CD14-positive monocyte (primary cell): ENCODE results near the gene RYR3. TPM values are rescaled to one million over a fixed set of nuclear protein-coding genes. Genes with fewer than 3 reads are reported as not detected.

Source experiments
- DNase-seq, 3 donors: peaks; one replicate each; pipeline ENCODE4 v3.0.0-alpha.2; 2011 to 2022
- H2AFZ ChIP-seq: 2 replicates; pipeline ENCODE4 v1.6.0; 2012; ENCODE audit warnings: mild to moderate bottlenecking, low read depth, low read length, inconsistent platforms; ENCODE audit not compliant: insufficient read depth, poor library complexity, severe bottlenecking
- H3K27ac ChIP-seq, 2 donors: 1 replicate in 1 of 2; 2 replicates in 1 of 2; pipeline ENCODE4 v1.5.1; 2012 to 2013; ENCODE audit warnings: low read length in 2 of 2, control low read depth in 1 of 2, inconsistent platforms in 1 of 2, low read depth in 1 of 2, mild to moderate bottlenecking in 1 of 2
- H3K27me3 ChIP-seq, 2 donors: one replicate each; pipeline versions ENCODE4 v1.6.0 to v1.6.1; 2011 to 2013; ENCODE audit warnings: low read length in 2 of 2; ENCODE audit not compliant: control insufficient read depth in 2 of 2, insufficient read depth in 2 of 2
- H3K36me3 ChIP-seq, 2 donors: replicated peaks in 1 of 2; 1 replicate in 1 of 2; 2 replicates in 1 of 2; pipeline versions ENCODE4 v1.5.1 to v1.6.1; 2012 to 2013; ENCODE audit warnings: low read length in 2 of 2, control low read depth in 1 of 2, inconsistent platforms in 1 of 2, mild to moderate bottlenecking in 1 of 2; ENCODE audit not compliant: insufficient read depth in 2 of 2, control insufficient read depth in 1 of 2
- H3K4me1 ChIP-seq, 2 donors: 1 replicate in 1 of 2; 2 replicates in 1 of 2; pipeline versions ENCODE4 v1.5.1 to v1.6.1; 2012 to 2013; ENCODE audit warnings: low read length in 2 of 2, control low read depth in 1 of 2, inconsistent platforms in 1 of 2, mild to moderate bottlenecking in 1 of 2, moderate library complexity in 1 of 2; ENCODE audit not compliant: insufficient read depth in 2 of 2, control insufficient read depth in 1 of 2
- H3K4me2 ChIP-seq: replicated peaks from 2 replicates; pipeline ENCODE3; 2012; ENCODE audit warnings: low read length, moderate library complexity, mild to moderate bottlenecking; ENCODE audit not compliant: poor library complexity, severe bottlenecking; ENCODE audit errors: extremely low read depth
- H3K4me3 ChIP-seq, 3 experiments: fragments of 200-600 bp in 1 of 3; sonication (generic) in 1 of 3; replicated peaks in 1 of 3; 1 replicate in 2 of 3; 2 replicates in 1 of 3; pipeline ENCODE4 v1.5.1; 2011 to 2013; ENCODE audit warnings: low read length in 3 of 3, mild to moderate bottlenecking in 3 of 3, control low read depth in 2 of 3, low read depth in 2 of 3, inconsistent platforms in 1 of 3, moderate library complexity in 1 of 3
- H3K79me2 ChIP-seq: 2 replicates; pipeline ENCODE4 v1.6.0; 2012; ENCODE audit warnings: mild to moderate bottlenecking, control low read depth, inconsistent platforms, low read length, moderate library complexity; ENCODE audit not compliant: insufficient read depth
- H3K9ac ChIP-seq: 2 replicates; pipeline ENCODE4 v1.6.0; 2017; ENCODE audit warnings: low read length, mild to moderate bottlenecking; ENCODE audit not compliant: insufficient read depth, poor library complexity, severe bottlenecking
- H3K9me3 ChIP-seq, 2 donors: replicated peaks in 1 of 2; 1 replicate in 1 of 2; 2 replicates in 1 of 2; pipeline versions ENCODE4 v1.5.1 to v1.6.1; 2012 to 2013; ENCODE audit warnings: low read length in 2 of 2, control low read depth in 1 of 2; ENCODE audit not compliant: control insufficient read depth in 1 of 2, insufficient read depth in 1 of 2
- H4K20me1 ChIP-seq: 2 replicates; pipeline ENCODE4 v1.6.0; 2012; ENCODE audit warnings: mild to moderate bottlenecking, low read length, control low read depth, moderate library complexity; ENCODE audit not compliant: insufficient read depth
- H3K27ac Mint-ChIP-seq, 7 donors: one replicate each; pipeline ENCODE4 v1.8.0; 2020; ENCODE audit warnings: mild to moderate bottlenecking in 7 of 7, mixed read lengths in 7 of 7, moderate library complexity in 6 of 7, inconsistent platforms in 2 of 7
- H3K27me3 Mint-ChIP-seq, 3 donors: one replicate each; pipeline ENCODE4 v1.8.0; 2021 to 2022; ENCODE audit warnings: low read depth in 3 of 3, mild to moderate bottlenecking in 3 of 3, mixed read lengths in 3 of 3, moderate library complexity in 3 of 3, inconsistent platforms in 1 of 3
- H3K36me3 Mint-ChIP-seq, 2 donors: one replicate each; pipeline ENCODE4 v1.8.0; 2020; ENCODE audit warnings: mixed read lengths in 2 of 2, inconsistent platforms in 1 of 2, mild to moderate bottlenecking in 1 of 2
- H3K4me1 Mint-ChIP-seq: one replicate; pipeline ENCODE4 v1.8.0; 2020; ENCODE audit warnings: mild to moderate bottlenecking, mixed read lengths
- H3K4me3 Mint-ChIP-seq, 2 donors: one replicate each; pipeline ENCODE4 v1.8.0; 2020; ENCODE audit warnings: mild to moderate bottlenecking in 2 of 2, mixed read lengths in 2 of 2, moderate library complexity in 1 of 2
- H3K9me3 Mint-ChIP-seq, 7 donors: one replicate each; pipeline ENCODE4 v1.8.0; 2020 to 2022; ENCODE audit warnings: mixed read lengths in 7 of 7, mild to moderate bottlenecking in 6 of 7, moderate library complexity in 6 of 7, inconsistent platforms in 2 of 7
- CTCF ChIP-seq: fragments of 200-600 bp; IDR thresholded peaks from one replicate; pipeline ENCODE4 v1.8.0; 2022; ENCODE audit warnings: antibody characterized with exemption, mild to moderate bottlenecking
- WGBS: methylation state at CpG from one replicate; pipeline ENCODE4 v1.1.5; 2013; ENCODE audit warnings: missing lambda C conversion rate; ENCODE audit not compliant: insufficient coverage; 5-methylcytosine and 5-hydroxymethylcytosine counted together
- intact Hi-C, 2 donors: fragments of 100-400 bp; cut with micrococcal nuclease; formaldehyde crosslinking; loops; one replicate each; pipeline versions ENCODE4 v1.15.0 to v1.15.1; 2023
- polyA plus RNA-seq, 3 donors: library from polyadenylated mRNA; depleted of rRNA in 1 of 3; unstranded in 2 of 3; stranded (reverse) in 1 of 3; fragments of 300-500 nt in 2 of 3; fragments of >200 nt in 1 of 3; fragmentation: Illumina TruSeq in 2 of 3; gene quantifications; 1 replicate in 2 of 3; 2 replicates in 1 of 3; pipeline ENCODE4 v1.2.3, GENCODE V29; 2012 to 2021

The RYR3 gene
- polyA plus RNA-seq, 3 donors: not detected

- H3K4me1 ChIP-seq: no peaks in the 10 kb centered on the region
- no peak for DNase-seq
- H3K27ac ChIP-seq: no peak overlapping the region
- H3K27me3 ChIP-seq: peaks cover 0 to 4% of the 10 kb centered on the region in 2 donors
- no peaks in the 10 kb centered on the region for H3K9me3 ChIP-seq
- no peak overlapping the region for H3K4me2 ChIP-seq
- no peak for TF ChIP-seq CTCF
- no peaks in the 10 kb centered on the region for H3K36me3 Mint-ChIP-seq
- no peaks in the 10 kb centered on the region for H3K9me3 Mint-ChIP-seq
- H3K4me1 Mint-ChIP-seq: no peaks in the 10 kb centered on the region
- intact Hi-C loops: no loop called here
- peaks cover 4 to 5% (median 5%) of the 10 kb centered on the region in 3 donors for H3K27me3 Mint-ChIP-seq
- no peak overlapping the region for H3K27ac Mint-ChIP-seq
- H3K4me3 Mint-ChIP-seq: no peak overlapping the region
- no peaks in the 10 kb centered on the region for H4K20me1 ChIP-seq
- H3K79me2 ChIP-seq: no peaks in the 10 kb centered on the region
- H3K36me3 ChIP-seq: no peaks in the 10 kb centered on the region
- H3K9ac ChIP-seq: no peak overlapping the region
- no peak overlapping the region for H2AFZ ChIP-seq
- no peak overlapping the region for H3K4me3 ChIP-seq
These were observed 14.7 kb upstream of the RYR3 start for GRCh38 chr15:33296050-33296449.

GRCh38 chr15:33296856-33297255 is 13.9 kb upstream of the RYR3 start:
- no peaks in the 10 kb centered on the region for H3K36me3 ChIP-seq
- no peak overlapping the region for H3K4me3 ChIP-seq
- Mint-ChIP-seq H3K9me3 (no peaks in the 10 kb centered on the region), H3K27ac (no peak overlapping the region), H3K36me3 (no peaks in the 10 kb centered on the region), H3K4me1 (no peaks in the 10 kb centered on the region), H3K4me3 (no peak overlapping the region), H3K27me3 (peaks cover 5 to 6% (median 5%) of the 10 kb centered on the region in 3 donors)
- TF ChIP-seq CTCF: no peak
- H2AFZ ChIP-seq: no peak overlapping the region
- 88% methylated on average over 1 of the region's 2 CpGs for WGBS
- no peak overlapping the region for H3K4me2 ChIP-seq
- no peaks in the 10 kb centered on the region for H4K20me1 ChIP-seq
- H3K9me3 ChIP-seq: no peaks in the 10 kb centered on the region
- DNase-seq: no peak
- H3K4me1 ChIP-seq: no peaks in the 10 kb centered on the region
- no peak overlapping the region for H3K9ac ChIP-seq
- intact Hi-C loops: no loop called here
- H3K79me2 ChIP-seq: no peaks in the 10 kb centered on the region
- H3K27ac ChIP-seq: no peak overlapping the region
- H3K27me3 ChIP-seq: peaks cover 0 to 1% of the 10 kb centered on the region in 2 donors
